ENCODE measurements around the gene CCDC85C. TPM values are rescaled to one million over a fixed set of nuclear protein-coding genes. Genes with fewer than 3 reads are reported as not detected.

The CCDC85C gene
- total and polyA plus RNA-seq, 2 experiments from 2014 or later = 4.5 to 24.9 TPM

GRCh38 chr14:99471731-99472130, 132.3 kb downstream of the CCDC85C start:
- Mint-ChIP-seq H3K9me3 (no peaks in the 10 kb centered on the region), H3K36me3 (ENCODE audit: low read depth) (no peaks in the 10 kb centered on the region), H3K4me3 (no peak overlapping the region), H3K27me3 (ENCODE audit: insufficient read depth, low read depth, poor library complexity) (no peaks in the 10 kb centered on the region), H3K4me1 (peaks cover 53% of the 10 kb centered on the region), H3K27ac (no peak overlapping the region)
- TF ChIP-seq ZNF462 (CRISPR knock-in tag; IDR thresholded peaks at IDR 0.05) (no peak), ETS1 (IDR thresholded peaks at IDR 0.05) (no peak), CREB1 (CRISPR knock-in tag; IDR thresholded peaks at IDR 0.05; ENCODE audit: low read depth) (no peak), REST (IDR thresholded peaks at IDR 0.05; ENCODE audit: unreplicated experiment) (no peak), EZH2 (IDR thresholded peaks at IDR 0.05; ENCODE audit: low read depth, unreplicated experiment) (no peak), ZNF331 (CRISPR knock-in tag; IDR thresholded peaks at IDR 0.05; ENCODE audit: low read depth) (no peak), EZH2phosphoT487 (IDR thresholded peaks at IDR 0.05; ENCODE audit: unreplicated experiment) (no peak), CTCF (conservative IDR thresholded peaks at IDR 0.05; ENCODE audit: low read depth in 2 of 2) (no peak), NANOG (IDR thresholded peaks at IDR 0.05; ENCODE audit: borderline replicate concordance) (no peak), ZNF114 (CRISPR knock-in tag; IDR thresholded peaks at IDR 0.05) (no peak), POLR2AphosphoS5 (IDR thresholded peaks at IDR 0.05; ENCODE audit: low read depth) (no peak), STAT1 (IDR thresholded peaks at IDR 0.05; ENCODE audit: unreplicated experiment) (no peak)
- H3K27ac ChIP-seq (ENCODE audit: low read depth) = no peak overlapping the region
- no peak for DNase-seq (ENCODE audit: low spot score)
- no peaks in the 10 kb centered on the region for H3K36me3 ChIP-seq (ENCODE audit: insufficient read depth)
- H3K4me3 ChIP-seq = no peak overlapping the region
- H3K79me2 ChIP-seq (replicated peaks; ENCODE audit: insufficient read depth) = peaks cover 100% of the 10 kb centered on the region
- H3K4me1 ChIP-seq (ENCODE audit: insufficient read depth) = peaks cover 28% of the 10 kb centered on the region
- no peaks in the 10 kb centered on the region for H3F3A ChIP-seq (replicated peaks; ENCODE audit: low read depth)
- no peak overlapping the region for H2AFZ ChIP-seq
- no peaks in the 10 kb centered on the region for H3K9me2 ChIP-seq (ENCODE audit: insufficient read depth)
- no peak overlapping the region for H3K4me2 ChIP-seq
- no peak for ATAC-seq
- H4K20me1 ChIP-seq (replicated peaks; ENCODE audit: insufficient read depth) = peaks cover 51% of the 10 kb centered on the region
- H3K27me3 ChIP-seq (ENCODE audit: insufficient read depth) = no peaks in the 10 kb centered on the region
